K562 (cell line): Measurements from ENCODE around the gene ANXA2.

Source experiments
- ZNF408 ChIP-seq: fragments of 250-450 bp; sonication (Bioruptor Pico); IDR thresholded peaks from 2 replicates; pipeline ENCODE4 v1.4.0; 2020; ENCODE audit warnings: low read depth, mild to moderate bottlenecking, moderate library complexity
- TF ChIP-seq, protein P1 (sequence below), 2 experiments: fragments of 450-650 bp; formaldehyde crosslinking in 1 of 2; IDR thresholded peaks; 2 replicates each; pipeline versions ENCODE4 v1.4.0 to v1.6.1; 2014 to 2020; ENCODE audit warnings: mild to moderate bottlenecking in 2 of 2, borderline replicate concordance in 1 of 2, low read depth in 1 of 2
- TF ChIP-seq, protein P2 (sequence below): fragments of 250-450 bp; sonication (Bioruptor Pico); IDR thresholded peaks from 2 replicates; pipeline ENCODE4 v1.5.0; 2020; ENCODE audit warnings: mild to moderate bottlenecking, borderline replicate concordance

DNA sequence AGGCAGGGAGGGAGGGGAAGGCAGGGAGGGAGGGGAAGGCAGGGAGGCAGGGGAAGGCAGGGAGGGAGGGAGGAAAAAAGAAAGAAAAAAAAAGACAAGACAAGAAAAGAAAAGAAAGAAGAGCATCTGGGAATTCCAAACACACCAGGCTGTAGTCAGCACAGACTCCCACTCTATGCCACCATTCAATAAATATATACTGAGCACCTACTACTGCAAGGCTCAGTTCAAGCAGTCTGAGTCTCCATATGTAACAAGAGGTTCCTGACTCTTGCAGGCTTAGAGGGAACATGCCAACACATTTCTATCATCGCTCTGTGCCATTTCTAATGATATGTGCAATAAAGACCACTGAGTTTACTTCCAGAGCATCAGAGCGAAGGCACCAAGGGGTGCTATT lies 47.7 kb downstream of the ANXA2 start:
- TF ChIP-seq ZNF408 (CRISPR knock-in tag), result no peak
- TF ChIP-seq, protein P1, sequence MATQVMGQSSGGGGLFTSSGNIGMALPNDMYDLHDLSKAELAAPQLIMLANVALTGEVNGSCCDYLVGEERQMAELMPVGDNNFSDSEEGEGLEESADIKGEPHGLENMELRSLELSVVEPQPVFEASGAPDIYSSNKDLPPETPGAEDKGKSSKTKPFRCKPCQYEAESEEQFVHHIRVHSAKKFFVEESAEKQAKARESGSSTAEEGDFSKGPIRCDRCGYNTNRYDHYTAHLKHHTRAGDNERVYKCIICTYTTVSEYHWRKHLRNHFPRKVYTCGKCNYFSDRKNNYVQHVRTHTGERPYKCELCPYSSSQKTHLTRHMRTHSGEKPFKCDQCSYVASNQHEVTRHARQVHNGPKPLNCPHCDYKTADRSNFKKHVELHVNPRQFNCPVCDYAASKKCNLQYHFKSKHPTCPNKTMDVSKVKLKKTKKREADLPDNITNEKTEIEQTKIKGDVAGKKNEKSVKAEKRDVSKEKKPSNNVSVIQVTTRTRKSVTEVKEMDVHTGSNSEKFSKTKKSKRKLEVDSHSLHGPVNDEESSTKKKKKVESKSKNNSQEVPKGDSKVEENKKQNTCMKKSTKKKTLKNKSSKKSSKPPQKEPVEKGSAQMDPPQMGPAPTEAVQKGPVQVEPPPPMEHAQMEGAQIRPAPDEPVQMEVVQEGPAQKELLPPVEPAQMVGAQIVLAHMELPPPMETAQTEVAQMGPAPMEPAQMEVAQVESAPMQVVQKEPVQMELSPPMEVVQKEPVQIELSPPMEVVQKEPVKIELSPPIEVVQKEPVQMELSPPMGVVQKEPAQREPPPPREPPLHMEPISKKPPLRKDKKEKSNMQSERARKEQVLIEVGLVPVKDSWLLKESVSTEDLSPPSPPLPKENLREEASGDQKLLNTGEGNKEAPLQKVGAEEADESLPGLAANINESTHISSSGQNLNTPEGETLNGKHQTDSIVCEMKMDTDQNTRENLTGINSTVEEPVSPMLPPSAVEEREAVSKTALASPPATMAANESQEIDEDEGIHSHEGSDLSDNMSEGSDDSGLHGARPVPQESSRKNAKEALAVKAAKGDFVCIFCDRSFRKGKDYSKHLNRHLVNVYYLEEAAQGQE (IDR thresholded peaks at IDR 0.05; ENCODE audit: borderline replicate concordance), result no peak
- TF ChIP-seq, protein P1 (CRISPR knock-in tag; IDR thresholded peaks at IDR 0.05; ENCODE audit: low read depth), result no peak
- TF ChIP-seq, protein P2, sequence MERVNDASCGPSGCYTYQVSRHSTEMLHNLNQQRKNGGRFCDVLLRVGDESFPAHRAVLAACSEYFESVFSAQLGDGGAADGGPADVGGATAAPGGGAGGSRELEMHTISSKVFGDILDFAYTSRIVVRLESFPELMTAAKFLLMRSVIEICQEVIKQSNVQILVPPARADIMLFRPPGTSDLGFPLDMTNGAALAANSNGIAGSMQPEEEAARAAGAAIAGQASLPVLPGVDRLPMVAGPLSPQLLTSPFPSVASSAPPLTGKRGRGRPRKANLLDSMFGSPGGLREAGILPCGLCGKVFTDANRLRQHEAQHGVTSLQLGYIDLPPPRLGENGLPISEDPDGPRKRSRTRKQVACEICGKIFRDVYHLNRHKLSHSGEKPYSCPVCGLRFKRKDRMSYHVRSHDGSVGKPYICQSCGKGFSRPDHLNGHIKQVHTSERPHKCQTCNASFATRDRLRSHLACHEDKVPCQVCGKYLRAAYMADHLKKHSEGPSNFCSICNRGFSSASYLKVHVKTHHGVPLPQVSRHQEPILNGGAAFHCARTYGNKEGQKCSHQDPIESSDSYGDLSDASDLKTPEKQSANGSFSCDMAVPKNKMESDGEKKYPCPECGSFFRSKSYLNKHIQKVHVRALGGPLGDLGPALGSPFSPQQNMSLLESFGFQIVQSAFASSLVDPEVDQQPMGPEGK (CRISPR knock-in tag), result no peak
